ENCODE measurements around the gene RTN1.
A peak's percentile ranks its signal among the peaks of the same experiment; 100 is the strongest.

The RTN1 gene

GRCh38 chr14:59852350-59852749 is 18.2 kb downstream of the RTN1 start:
- Histone ChIP-seq H3K4me3 (no peak overlapping the region), H3K9me3 (no peaks in the 10 kb centered on the region), H3K27me3 (no peaks in the 10 kb centered on the region), H3K27ac (no peak overlapping the region), H3K9ac (no peak overlapping the region), H3K4me2 (no peak overlapping the region), H4K20me1 (no peaks in the 10 kb centered on the region), H3K36me3 (no peaks in the 10 kb centered on the region), H3K4me1 (0 out of 2 replicates have a peak, but pooled peaks cover 11% of the 10 kb centered on the region)
- TF ChIP-seq Cebpa-rat (IDR thresholded peaks at IDR 0.05) = no peak

GRCh38 chr14:59850458-59850857 is 20.1 kb downstream of the RTN1 start:
- no peak overlapping the region for H3K9ac ChIP-seq
- H3K36me3 ChIP-seq = no peaks in the 10 kb centered on the region
- no peak overlapping the region for H3K4me2 ChIP-seq
- H3K9me3 ChIP-seq = no peaks in the 10 kb centered on the region
- H3K27me3 ChIP-seq = no peaks in the 10 kb centered on the region
- no peak overlapping the region for H3K4me3 ChIP-seq
- H4K20me1 ChIP-seq = no peaks in the 10 kb centered on the region
- H3K4me1 ChIP-seq = 0 out of 2 replicates have a peak, but pooled peaks cover 11% of the 10 kb centered on the region
- TF ChIP-seq Cebpa-rat (IDR thresholded peaks at IDR 0.05) = no peak
- no peak overlapping the region for H3K27ac ChIP-seq

- Histone ChIP-seq H4K20me1 (no peaks in the 10 kb centered on the region), H3K4me3 (no peak overlapping the region), H3K4me2 (peak overlapping the region; percentile 41; the same call in 1 of the 2 replicates), H3K36me3 (no peaks in the 10 kb centered on the region), H3K27me3 (no peaks in the 10 kb centered on the region), H3K9ac (no peak overlapping the region), H3K4me1 (0 out of 2 replicates have a peak, but pooled peaks cover 11% of the 10 kb centered on the region), H3K9me3 (no peaks in the 10 kb centered on the region), H3K27ac (no peak overlapping the region)
- no peak for TF ChIP-seq Cebpa-rat (IDR thresholded peaks at IDR 0.05)
Observed at GRCh38 chr14:59849411-59850130, 21.0 kb downstream of the RTN1 start.

GRCh38 chr14:59848671-59849070 is 21.9 kb downstream of the RTN1 start:
- Histone ChIP-seq H3K9me3 (no peaks in the 10 kb centered on the region), H3K4me2 (no peak overlapping the region)
- no peak for TF ChIP-seq Cebpa-rat (IDR thresholded peaks at IDR 0.05)

GRCh38 chr14:59847711-59848110 is 22.9 kb downstream of the RTN1 start:
- H3K9me3 ChIP-seq = no peaks in the 10 kb centered on the region
- no peaks in the 10 kb centered on the region for H3K27me3 ChIP-seq
- no peak overlapping the region for H3K4me3 ChIP-seq
- H4K20me1 ChIP-seq = no peaks in the 10 kb centered on the region
- H3K27ac ChIP-seq = no peak overlapping the region
- TF ChIP-seq Cebpa-rat (IDR thresholded peaks at IDR 0.05) = no peak
- no peaks in the 10 kb centered on the region for H3K36me3 ChIP-seq
- no peak overlapping the region for H3K9ac ChIP-seq
- 0 out of 2 replicates have a peak, but pooled peaks cover 11% of the 10 kb centered on the region for H3K4me1 ChIP-seq
- no peak overlapping the region for H3K4me2 ChIP-seq

More at GRCh38 chr14:59848671-59849070, 21.9 kb downstream of the RTN1 start:
- Histone ChIP-seq H3K4me3 (no peak overlapping the region), H3K4me1 (0 out of 2 replicates have a peak, but pooled peaks cover 11% of the 10 kb centered on the region), H3K36me3 (no peaks in the 10 kb centered on the region), H3K27ac (no peak overlapping the region), H4K20me1 (no peaks in the 10 kb centered on the region), H3K9ac (no peak overlapping the region), H3K27me3 (no peaks in the 10 kb centered on the region)

GRCh38 chr14:59846595-59846994 is 24.0 kb downstream of the RTN1 start:
- Histone ChIP-seq H3K27ac (no peak overlapping the region), H3K36me3 (no peaks in the 10 kb centered on the region), H3K9me3 (no peaks in the 10 kb centered on the region), H3K27me3 (no peaks in the 10 kb centered on the region), H3K4me2 (no peak overlapping the region), H3K9ac (no peak overlapping the region), H3K4me1 (0 out of 2 replicates have a peak, but pooled peaks cover 11% of the 10 kb centered on the region), H3K4me3 (no peak overlapping the region), H4K20me1 (no peaks in the 10 kb centered on the region)
- TF ChIP-seq Cebpa-rat (IDR thresholded peaks at IDR 0.05) = no peak

GRCh38 chr14:59845245-59845644 is 25.3 kb downstream of the RTN1 start:
- H3K4me1 ChIP-seq = 0 out of 2 replicates have a peak, but pooled peaks cover 11% of the 10 kb centered on the region
- no peaks in the 10 kb centered on the region for H3K27me3 ChIP-seq
- H3K27ac ChIP-seq = no peak overlapping the region
- no peak overlapping the region for H3K4me2 ChIP-seq
- H3K9me3 ChIP-seq = no peaks in the 10 kb centered on the region
- no peak for TF ChIP-seq Cebpa-rat (IDR thresholded peaks at IDR 0.05)
- no peaks in the 10 kb centered on the region for H3K36me3 ChIP-seq
- no peaks in the 10 kb centered on the region for H4K20me1 ChIP-seq
- H3K9ac ChIP-seq = no peak overlapping the region
- H3K4me3 ChIP-seq = no peak overlapping the region

- no peak for TF ChIP-seq Cebpa-rat (IDR thresholded peaks at IDR 0.05)
- H3K9ac ChIP-seq = no peak overlapping the region
Observed at GRCh38 chr14:59844186-59844812, 26.3 kb downstream of the RTN1 start.

GRCh38 chr14:59836116-59836515 is 34.5 kb downstream of the RTN1 start:
- H3K9me3 ChIP-seq = no peaks in the 10 kb centered on the region
- H3K27me3 ChIP-seq = no peaks in the 10 kb centered on the region
- no peak overlapping the region for H3K4me3 ChIP-seq
- H3K4me1 ChIP-seq = no peaks in the 10 kb centered on the region
- TF ChIP-seq Cebpa-rat (IDR thresholded peaks at IDR 0.05) = no peak
- H3K27ac ChIP-seq = no peak overlapping the region
- H3K9ac ChIP-seq = no peak overlapping the region
- no peaks in the 10 kb centered on the region for H4K20me1 ChIP-seq
- H3K4me2 ChIP-seq = no peak overlapping the region
- H3K36me3 ChIP-seq = no peaks in the 10 kb centered on the region

More at GRCh38 chr14:59844186-59844812, 26.3 kb downstream of the RTN1 start:
- Histone ChIP-seq H3K4me2 (no peak overlapping the region), H3K4me3 (no peak overlapping the region), H3K27me3 (no peaks in the 10 kb centered on the region), H4K20me1 (no peaks in the 10 kb centered on the region), H3K4me1 (0 out of 2 replicates have a peak, but pooled peaks cover 4% of the 10 kb centered on the region), H3K27ac (no peak overlapping the region), H3K9me3 (no peaks in the 10 kb centered on the region), H3K36me3 (no peaks in the 10 kb centered on the region)

- H3K9ac ChIP-seq = no peak overlapping the region
- no peak overlapping the region for H3K27ac ChIP-seq
- no peaks in the 10 kb centered on the region for H3K36me3 ChIP-seq
- no peaks in the 10 kb centered on the region for H4K20me1 ChIP-seq
- no peak overlapping the region for H3K4me3 ChIP-seq
- H3K4me1 ChIP-seq = peaks cover 7% of the 10 kb centered on the region
- H3K27me3 ChIP-seq = no peaks in the 10 kb centered on the region
- no peaks in the 10 kb centered on the region for H3K9me3 ChIP-seq
- no peak for TF ChIP-seq Cebpa-rat (IDR thresholded peaks at IDR 0.05)
- no peak overlapping the region for H3K4me2 ChIP-seq
Observed at GRCh38 chr14:59832653-59833294, 37.8 kb downstream of the RTN1 start.

Measured in BLaER1 (cell line).